ENCODE data around the gene UVRAG. TPM values are rescaled to one million over a fixed set of nuclear protein-coding genes. Genes with fewer than 3 reads are reported as not detected.

The UVRAG gene
- total RNA-seq, 2 experiments from 2014 or later = 16.5 to 19.5 TPM

DNA sequence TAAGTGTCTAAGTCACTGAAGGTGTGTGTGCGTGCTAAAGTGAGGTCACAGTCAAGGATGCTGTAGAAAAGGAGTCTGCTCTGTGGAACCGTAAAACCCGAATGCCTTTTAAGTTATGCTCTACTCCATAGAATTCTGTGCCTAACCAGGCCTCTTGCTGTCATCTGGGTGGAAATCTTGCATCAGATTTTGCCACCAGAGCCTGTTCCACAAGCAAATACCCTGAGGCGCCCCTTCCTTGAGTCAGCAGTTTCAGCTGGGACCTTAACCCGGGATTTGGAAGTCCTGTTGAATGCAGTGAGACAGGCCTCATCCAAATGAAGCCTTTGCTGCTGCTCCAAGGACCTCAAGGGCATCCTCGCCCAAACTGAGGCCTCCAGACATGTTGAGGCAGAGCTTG lies 281.5 kb downstream of the UVRAG start:
- no peaks in the 10 kb centered on the region for H3K9me3 Mint-ChIP-seq
- ChIA-PET POLR2A (no interaction called here), CTCF (no interaction called here)
- H3K9me3 ChIP-seq (ENCODE audit: control insufficient read depth in 1 of 2, insufficient read depth in 1 of 2, low read length in 2 of 2) = no peaks in the 10 kb centered on the region
- H3K36me3 Mint-ChIP-seq (ENCODE audit: low read depth) = peaks cover 31% of the 10 kb centered on the region
- ATAC-seq (ENCODE audit: poor library complexity) (no peak), DNase-seq (no peak)
- H3K27ac ChIP-seq (ENCODE audit: low read depth in 1 of 2, low read length in 2 of 2) = no peak overlapping the region
- H3K27me3 Mint-ChIP-seq = no peaks in the 10 kb centered on the region
- H3K27me3 ChIP-seq (ENCODE audit: control insufficient read depth in 1 of 2, insufficient read depth in 2 of 2, low read length in 2 of 2) = no peaks in the 10 kb centered on the region
- no peaks in the 10 kb centered on the region for H3K4me1 Mint-ChIP-seq (ENCODE audit: low read depth)
- H3K4me3 Mint-ChIP-seq = no peak overlapping the region
- no peaks in the 10 kb centered on the region for H3K4me1 ChIP-seq (ENCODE audit: insufficient read depth, low read length)
- no peaks in the 10 kb centered on the region for H3K36me3 ChIP-seq (ENCODE audit: insufficient read depth, low read length)
- intact Hi-C loops (cut with DNase I, micrococcal nuclease) = no loop called here
- TF ChIP-seq, protein P1, sequence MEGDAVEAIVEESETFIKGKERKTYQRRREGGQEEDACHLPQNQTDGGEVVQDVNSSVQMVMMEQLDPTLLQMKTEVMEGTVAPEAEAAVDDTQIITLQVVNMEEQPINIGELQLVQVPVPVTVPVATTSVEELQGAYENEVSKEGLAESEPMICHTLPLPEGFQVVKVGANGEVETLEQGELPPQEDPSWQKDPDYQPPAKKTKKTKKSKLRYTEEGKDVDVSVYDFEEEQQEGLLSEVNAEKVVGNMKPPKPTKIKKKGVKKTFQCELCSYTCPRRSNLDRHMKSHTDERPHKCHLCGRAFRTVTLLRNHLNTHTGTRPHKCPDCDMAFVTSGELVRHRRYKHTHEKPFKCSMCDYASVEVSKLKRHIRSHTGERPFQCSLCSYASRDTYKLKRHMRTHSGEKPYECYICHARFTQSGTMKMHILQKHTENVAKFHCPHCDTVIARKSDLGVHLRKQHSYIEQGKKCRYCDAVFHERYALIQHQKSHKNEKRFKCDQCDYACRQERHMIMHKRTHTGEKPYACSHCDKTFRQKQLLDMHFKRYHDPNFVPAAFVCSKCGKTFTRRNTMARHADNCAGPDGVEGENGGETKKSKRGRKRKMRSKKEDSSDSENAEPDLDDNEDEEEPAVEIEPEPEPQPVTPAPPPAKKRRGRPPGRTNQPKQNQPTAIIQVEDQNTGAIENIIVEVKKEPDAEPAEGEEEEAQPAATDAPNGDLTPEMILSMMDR (IDR thresholded peaks at IDR 0.05) = no peak
- H3K27ac Mint-ChIP-seq = no peak overlapping the region
- H3K4me3 ChIP-seq (ENCODE audit: low read length) = no peak overlapping the region

DNA sequence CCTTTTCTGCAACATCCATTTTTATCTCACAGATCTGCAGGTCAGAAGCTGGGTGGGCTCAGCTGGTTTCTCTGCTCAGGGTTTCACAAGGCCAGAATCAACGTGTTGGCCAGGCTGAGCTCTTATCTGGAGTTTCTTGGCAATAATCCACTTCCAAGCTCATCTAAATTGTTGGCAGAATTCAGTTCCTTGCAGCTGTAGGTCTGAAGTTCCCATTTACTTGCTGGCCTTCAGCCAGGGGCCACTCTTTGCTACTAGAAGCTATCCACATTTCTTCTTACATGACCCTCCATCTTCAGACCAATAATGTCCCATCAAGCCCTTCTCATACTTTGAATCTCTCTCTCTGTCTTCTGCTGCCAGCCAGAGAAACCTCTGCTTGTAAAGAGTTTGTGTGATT lies 287.8 kb downstream of the UVRAG start:
- ChIA-PET CTCF (no interaction called here), POLR2A (no interaction called here)
- Histone ChIP-seq H3K36me3 (ENCODE audit: insufficient read depth, low read length) (no peaks in the 10 kb centered on the region), H3K27ac (ENCODE audit: low read depth in 1 of 2, low read length in 2 of 2) (no peak overlapping the region), H3K4me1 (ENCODE audit: insufficient read depth, low read length) (no peaks in the 10 kb centered on the region), H3K27me3 (ENCODE audit: control insufficient read depth in 1 of 2, insufficient read depth in 2 of 2, low read length in 2 of 2) (no peaks in the 10 kb centered on the region), H3K9me3 (ENCODE audit: control insufficient read depth in 1 of 2, insufficient read depth in 1 of 2, low read length in 2 of 2) (no peaks in the 10 kb centered on the region), H3K4me3 (ENCODE audit: low read length) (no peak overlapping the region)
- DNase-seq = no peak
- no peaks in the 10 kb centered on the region for H3K9me3 Mint-ChIP-seq
- TF ChIP-seq, protein P1 (IDR thresholded peaks at IDR 0.05) = no peak
- H3K27me3 Mint-ChIP-seq = no peaks in the 10 kb centered on the region
- no peak overlapping the region for H3K27ac Mint-ChIP-seq
- intact Hi-C loops (cut with DNase I, micrococcal nuclease) = no loop called here
- ATAC-seq (ENCODE audit: poor library complexity) = no peak
- peaks cover 11% of the 10 kb centered on the region for H3K36me3 Mint-ChIP-seq (ENCODE audit: low read depth)
- H3K4me3 Mint-ChIP-seq = no peak overlapping the region
- no peaks in the 10 kb centered on the region for H3K4me1 Mint-ChIP-seq (ENCODE audit: low read depth)

DNA sequence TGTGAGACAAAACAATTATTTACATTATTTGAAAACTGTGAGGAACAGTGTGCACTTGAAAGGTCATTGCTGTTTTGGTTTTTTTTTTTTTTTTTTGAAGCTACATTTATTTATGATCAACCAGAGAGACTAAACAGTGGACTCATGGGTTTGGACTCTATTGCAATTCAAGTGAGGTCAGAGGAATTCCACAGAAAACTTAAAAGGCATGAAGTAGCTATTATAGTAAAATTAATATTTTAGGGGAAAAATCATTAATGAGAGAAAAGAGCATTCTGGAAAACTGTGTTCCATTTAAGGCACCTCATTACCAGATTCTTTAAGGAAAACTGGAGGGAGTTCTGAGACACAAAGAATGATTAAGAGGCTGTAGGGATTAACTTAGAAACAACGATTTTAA lies 288.4 kb downstream of the UVRAG start:
- Mint-ChIP-seq H3K36me3 (ENCODE audit: low read depth) (peaks cover 5% of the 10 kb centered on the region), H3K4me1 (ENCODE audit: low read depth) (no peaks in the 10 kb centered on the region), H3K27me3 (no peaks in the 10 kb centered on the region), H3K27ac (no peak overlapping the region), H3K9me3 (no peaks in the 10 kb centered on the region), H3K4me3 (no peak overlapping the region)
- no peaks in the 10 kb centered on the region for H3K36me3 ChIP-seq (ENCODE audit: insufficient read depth, low read length)
- POLR2A ChIA-PET = no interaction called here
- H3K4me1 ChIP-seq (ENCODE audit: insufficient read depth, low read length) = no peaks in the 10 kb centered on the region
- ATAC-seq (ENCODE audit: poor library complexity) (no peak), DNase-seq (no peak)
- no peak overlapping the region for H3K4me3 ChIP-seq (ENCODE audit: low read length)
- CTCF ChIA-PET = interaction anchor here (0.7 kb wide), 1 partner anchor 92 kb away, joined by 3 read pairs; no protein-coding TSS in a partner anchor
- H3K27me3 ChIP-seq (ENCODE audit: control insufficient read depth in 1 of 2, insufficient read depth in 2 of 2, low read length in 2 of 2) = no peaks in the 10 kb centered on the region
- no peak overlapping the region for H3K27ac ChIP-seq (ENCODE audit: low read depth in 1 of 2, low read length in 2 of 2)
- TF ChIP-seq, protein P1 (IDR thresholded peaks at IDR 0.05) = no peak
- intact Hi-C loops (cut with DNase I, micrococcal nuclease) = no loop called here
- H3K9me3 ChIP-seq (ENCODE audit: control insufficient read depth in 1 of 2, insufficient read depth in 1 of 2, low read length in 2 of 2) = no peaks in the 10 kb centered on the region

Data from CD4-positive, alpha-beta T cell (primary cell).